HG02588 (cell line): ENCODE measurements around the gene EMILIN3.
"Not testable (repeated sequence)": the region's sequence is repeated elsewhere in the genome, so short reads cannot be mapped to it uniquely, and the experiment has no call there.

Source experiments
- ATAC-seq: cut with Tn5 transposase; IDR thresholded peaks from one replicate; pipeline ENCODE4 v1.9.1; 2021; ENCODE audit warnings: mild to moderate bottlenecking, moderate library complexity; ENCODE audit not compliant: unreplicated experiment

Gene EMILIN3

DNA sequence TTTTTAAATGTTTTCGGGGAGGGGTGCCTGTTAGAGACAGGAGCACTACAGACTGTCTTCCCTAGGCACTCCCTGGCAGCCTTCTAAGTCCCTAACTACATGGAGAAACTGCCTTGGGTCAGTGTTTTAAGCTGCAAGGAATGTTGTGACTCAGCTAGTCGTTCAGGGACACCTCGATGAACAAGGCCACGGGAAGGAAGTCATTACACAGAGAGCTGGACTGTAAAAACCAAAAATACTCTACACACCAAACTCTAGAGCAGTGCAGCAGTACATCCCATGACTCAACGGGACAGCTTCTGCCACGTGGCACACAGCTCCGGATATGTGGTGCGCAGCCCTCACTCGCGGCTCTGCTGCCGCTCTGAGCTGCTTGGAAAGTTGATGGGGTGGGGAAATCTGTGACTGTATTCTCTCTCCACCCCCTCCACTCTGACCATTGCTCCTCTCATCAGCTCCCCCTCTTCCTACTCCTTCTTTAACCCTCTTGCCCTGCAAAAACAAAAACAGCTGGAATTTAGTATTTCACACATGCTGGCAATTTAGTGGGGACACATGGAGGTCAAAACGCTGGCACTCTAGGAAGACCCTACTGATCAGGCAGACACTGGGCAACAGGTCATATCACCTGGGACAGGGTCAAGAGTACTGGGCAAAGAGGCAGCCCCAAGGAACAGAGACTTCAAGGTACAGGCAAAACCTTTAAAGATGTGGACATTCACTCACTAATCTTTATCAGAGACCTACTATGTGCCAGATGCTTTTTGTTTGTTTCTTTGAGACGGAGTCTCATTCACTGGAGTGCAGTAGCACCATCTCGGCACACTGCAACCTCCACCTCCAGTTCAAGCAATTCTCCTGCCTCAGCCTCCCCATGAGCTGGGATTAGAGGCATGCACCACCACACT lies 36.9 kb downstream of the EMILIN3 start:
- ATAC-seq, result peak; percentile 68

DNA sequence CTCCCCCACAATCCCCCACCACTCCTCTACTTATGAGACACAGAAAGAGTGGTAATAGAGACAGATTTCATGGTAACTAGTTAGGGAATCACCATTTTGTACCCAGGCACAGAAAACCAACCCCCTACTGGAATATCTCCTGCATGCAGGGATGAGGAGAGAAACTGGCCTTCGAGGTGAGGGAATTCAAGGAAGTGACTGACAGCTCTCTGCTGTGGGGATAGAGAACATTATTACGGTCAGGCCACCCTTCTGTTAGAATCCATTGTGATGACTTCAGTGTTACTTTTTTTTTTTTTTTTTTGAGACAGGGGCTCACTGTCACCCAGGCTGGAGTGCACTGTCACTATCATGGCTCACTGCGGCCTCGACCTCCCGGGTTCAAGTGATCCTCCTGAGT lies 39.4 kb downstream of the EMILIN3 start:
- no peak for ATAC-seq

DNA sequence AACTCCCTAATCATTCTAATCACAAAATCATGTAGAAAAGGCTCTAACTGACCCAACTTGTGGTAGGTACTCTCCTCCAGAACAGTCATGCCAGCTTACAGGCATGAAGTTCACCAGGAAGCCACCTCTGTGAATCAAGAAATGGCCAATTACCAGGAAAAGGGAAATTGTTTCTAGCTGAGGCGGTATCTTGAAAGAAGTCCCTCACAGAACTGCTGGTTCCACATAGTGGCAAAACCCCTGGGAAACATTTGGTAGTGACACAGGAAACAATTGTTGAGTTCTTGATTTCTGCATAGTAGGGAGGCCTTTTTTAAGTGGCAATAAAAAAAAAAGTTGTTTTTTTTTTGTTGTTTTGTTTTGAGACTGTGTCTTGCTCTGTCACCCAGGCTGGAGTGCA lies 45.6 kb downstream of the EMILIN3 start:
- no peak for ATAC-seq

DNA sequence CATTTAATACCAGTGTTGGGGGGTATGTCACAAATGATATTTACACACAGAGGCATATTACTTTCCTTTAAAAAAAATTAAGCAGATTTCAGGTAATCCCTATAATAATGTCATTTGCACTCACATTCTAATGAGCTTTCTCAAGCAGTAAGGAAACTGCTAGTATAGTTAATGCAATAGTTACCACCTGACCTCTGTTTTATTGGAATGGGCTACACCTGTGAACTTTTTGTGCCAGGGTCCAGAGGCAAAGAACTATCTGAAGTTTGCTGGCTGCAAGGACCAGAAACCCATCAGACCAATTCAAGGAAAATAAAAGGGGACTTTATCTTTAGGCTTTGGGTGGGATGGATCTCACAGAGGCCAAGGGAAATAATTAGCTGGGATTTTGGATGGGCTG lies 46.2 kb downstream of the EMILIN3 start:
- ATAC-seq, result no peak

GRCh38 chr20:41318271-41318649 lies 48.4 kb downstream of the EMILIN3 start:
- no peak for ATAC-seq

DNA sequence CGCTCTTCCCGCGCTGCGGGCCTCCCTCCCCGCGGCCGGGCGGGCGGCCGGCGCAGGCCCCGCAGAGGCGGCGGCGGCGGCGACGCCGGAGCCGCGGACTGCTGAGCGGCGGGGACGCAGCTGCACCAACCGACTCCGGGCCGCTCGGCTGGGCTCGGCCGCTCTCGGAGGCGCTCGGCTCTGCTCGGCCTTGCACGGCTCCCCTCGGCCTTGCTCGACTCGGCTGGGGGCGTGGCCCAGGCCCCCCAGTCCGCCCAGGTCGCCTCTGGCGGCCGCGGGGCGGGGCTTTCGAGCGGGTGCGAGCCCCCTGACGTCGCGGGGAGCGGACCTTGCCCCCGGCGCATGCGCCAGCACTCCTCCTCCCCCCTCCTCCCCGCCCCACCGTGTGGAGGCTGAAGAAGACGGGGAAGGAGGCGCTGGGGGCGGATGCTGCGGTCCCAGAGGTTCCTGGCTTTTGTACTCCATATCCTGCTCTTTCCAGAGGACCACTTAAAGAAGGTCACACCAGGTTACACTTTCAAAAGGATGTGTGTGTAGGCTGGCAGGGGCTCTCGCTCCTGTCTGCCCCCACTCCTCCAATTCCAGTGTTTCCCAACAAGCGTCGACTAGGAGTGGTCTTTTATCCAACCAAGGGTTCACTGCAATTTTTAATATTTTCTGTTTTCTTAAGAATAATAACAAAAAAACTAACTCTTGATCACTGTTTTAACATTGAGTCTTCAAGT lies 48.9 kb downstream of the EMILIN3 start, which contains the start of gene ZHX3:
Gene ZHX3, minus strand, starts transcription at position 186 of the 725 bp plus-strand sequence. CDS start 112,815 bp downstream, outside the sequence.
- peak; percentile 96 for ATAC-seq

DNA sequence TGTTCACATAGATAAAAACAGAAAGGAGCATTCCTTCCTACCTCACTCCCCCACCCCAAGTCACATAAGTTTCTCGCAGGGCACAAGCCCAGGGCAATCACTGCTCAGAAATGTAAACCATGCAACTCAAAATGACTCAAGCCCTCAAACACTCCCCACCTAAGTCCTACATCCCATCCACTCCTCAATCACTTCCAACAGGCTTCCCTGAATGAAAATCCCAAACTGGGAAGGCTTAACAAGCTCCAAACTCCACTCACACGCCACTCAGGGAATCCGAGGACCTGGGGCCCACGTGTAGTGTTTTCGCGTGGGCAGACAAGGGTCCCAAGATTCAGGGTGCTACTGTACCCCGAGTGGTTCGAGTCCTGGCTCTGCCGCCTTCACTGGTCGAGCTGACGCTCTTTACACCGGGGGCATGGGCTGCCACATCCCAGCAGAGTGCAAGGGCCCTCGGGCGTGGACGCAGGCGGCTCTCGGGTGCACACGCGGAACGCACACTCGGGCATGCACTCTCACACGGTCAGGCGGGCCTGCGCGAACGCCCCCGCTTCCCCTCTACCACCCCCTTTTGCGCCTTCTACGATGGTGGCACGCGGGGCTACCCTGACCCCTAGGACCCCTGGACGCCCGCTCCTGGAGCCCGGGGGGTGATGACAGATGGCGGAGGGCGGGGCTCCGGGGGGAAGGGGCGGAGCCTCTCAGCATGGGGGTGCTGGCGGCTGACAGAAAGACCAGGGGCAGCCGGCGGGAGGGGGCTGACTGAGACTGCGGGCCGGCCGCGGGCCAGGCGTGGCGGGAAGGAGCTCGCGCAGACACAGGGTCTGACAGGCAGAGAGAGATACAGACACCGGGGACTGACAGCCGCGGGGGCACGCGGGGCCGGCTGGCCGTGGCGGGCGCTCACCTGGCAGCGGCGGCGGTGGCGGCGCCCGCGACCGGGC lies 49.7 kb downstream of the EMILIN3 start:
- ATAC-seq, result peak; percentile 60

DNA sequence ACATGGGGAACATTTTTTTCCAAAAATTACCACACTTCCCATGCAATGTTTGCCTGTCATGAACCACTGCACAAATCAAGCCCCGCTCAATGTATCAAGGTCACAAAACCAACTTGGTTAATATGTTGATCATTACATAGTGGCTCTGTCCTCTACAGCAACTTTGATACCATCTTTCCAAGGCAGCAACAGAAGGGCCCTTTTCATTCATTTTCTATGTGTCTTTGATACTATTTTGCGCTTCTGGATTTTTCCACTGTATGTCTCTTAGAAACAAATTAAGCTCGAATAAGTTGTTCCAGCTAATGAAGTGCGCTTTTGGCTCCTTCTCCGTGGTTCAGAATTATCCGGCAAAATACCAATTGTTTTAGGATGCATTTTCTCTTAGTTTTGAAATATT lies 50.6 kb downstream of the EMILIN3 start:
- no peak for ATAC-seq

GRCh38 chr20:41314386-41314785 lies 52.2 kb downstream of the EMILIN3 start:
- no peak for ATAC-seq

GRCh38 chr20:41312009-41312408 lies 54.6 kb downstream of the EMILIN3 start:
- not testable (repeated sequence) for ATAC-seq
